NCI-H1417 treated with DMSO at 0.1 percent for 48 hours (cell line): Measurements from ENCODE around the gene LCN9.
"Not testable (repeated sequence)": the region's sequence is repeated elsewhere in the genome, so short reads cannot be mapped to it uniquely, and the experiment has no call there.

Source experiments
- DNase-seq: peaks from one replicate; lab custom pipeline; 2025; lab: John Stamatoyannopoulos, UW

LCN9 gene

GRCh38 chr9:135671591-135672041 is 8.5 kb downstream of the LCN9 start:
- no peak for DNase-seq

GRCh38 chr9:135672786-135673185 is 9.7 kb downstream of the LCN9 start:
- DNase-seq, result not testable (repeated sequence)

GRCh38 chr9:135673941-135674340 is 10.8 kb downstream of the LCN9 start:
- no peak for DNase-seq

GRCh38 chr9:135674977-135675376 is 11.9 kb downstream of the LCN9 start:
- DNase-seq, result no peak

- DNase-seq, result no peak
Observed at GRCh38 chr9:135676891-135677290, 13.8 kb downstream of the LCN9 start.

- DNase-seq, result no peak
Observed at GRCh38 chr9:135677641-135678168, 14.6 kb downstream of the LCN9 start.

GRCh38 chr9:135678236-135679017 is 15.3 kb downstream of the LCN9 start:
- no peak for DNase-seq

- no peak for DNase-seq
Observed at GRCh38 chr9:135680056-135680455, 16.9 kb downstream of the LCN9 start.

GRCh38 chr9:135681161-135681560 is 18.1 kb downstream of the LCN9 start:
- DNase-seq, result no peak

GRCh38 chr9:135683401-135684034 is 20.4 kb downstream of the LCN9 start:
- DNase-seq, result no peak

GRCh38 chr9:135684691-135685090 is 21.6 kb downstream of the LCN9 start:
- no peak for DNase-seq

- DNase-seq, result no peak
Observed at GRCh38 chr9:135687216-135687615, 24.1 kb downstream of the LCN9 start.

GRCh38 chr9:135689011-135689410 is 25.9 kb downstream of the LCN9 start:
- no peak for DNase-seq

GRCh38 chr9:135690836-135691570 is 27.9 kb downstream of the LCN9 start:
- no peak for DNase-seq

- DNase-seq, result no peak
Observed at GRCh38 chr9:135692410-135692809, 29.3 kb downstream of the LCN9 start.

- no peak for DNase-seq
Observed at GRCh38 chr9:135693265-135693664, 30.2 kb downstream of the LCN9 start.

GRCh38 chr9:135693771-135694170 is 30.7 kb downstream of the LCN9 start:
- DNase-seq, result no peak

GRCh38 chr9:135694414-135694813 is 31.3 kb downstream of the LCN9 start:
- DNase-seq, result no peak

- no peak for DNase-seq
Observed at GRCh38 chr9:135695036-135695435, 31.9 kb downstream of the LCN9 start.

- no peak for DNase-seq
Observed at GRCh38 chr9:135695642-135696041, 32.5 kb downstream of the LCN9 start.

- DNase-seq, result no peak
Observed at GRCh38 chr9:135696446-135696845, 33.3 kb downstream of the LCN9 start.

- DNase-seq, result no peak
Observed at GRCh38 chr9:135697226-135697625, 34.1 kb downstream of the LCN9 start.

GRCh38 chr9:135698236-135698635 is 35.1 kb downstream of the LCN9 start:
- DNase-seq, result no peak
